Keratinocyte (primary cell): ENCODE measurements around the gene CHST8.

Source experiments
- CTCF ChIP-seq, 3 experiments: IDR thresholded peaks in 1 of 3; conservative IDR thresholded peaks in 1 of 3; optimal IDR thresholded peaks in 1 of 3; 2 replicates in 2 of 3; 3 replicates in 1 of 3; pipeline versions ENCODE3 to v1.5.1; 2011; ENCODE audit warnings: low read length in 3 of 3, mild to moderate bottlenecking in 3 of 3, moderate library complexity in 2 of 3, control low read depth in 1 of 3, inconsistent platforms in 1 of 3; ENCODE audit not compliant: insufficient read depth in 2 of 3; ENCODE audit errors: extremely low read depth in 1 of 3
- EZH2 ChIP-seq: IDR thresholded peaks from one replicate; pipeline ENCODE4 v1.6.1; 2012; ENCODE audit warnings: inconsistent platforms, mild to moderate bottlenecking, low read length, moderate library complexity

- no peak for TF ChIP-seq CTCF (optimal IDR thresholded peaks at IDR 0.05 in 1 of 3, IDR thresholded peaks at IDR 0.05 in 1 of 3, conservative IDR thresholded peaks at IDR 0.05 in 1 of 3; ENCODE audit: extremely low read depth in 1 of 3, insufficient read depth in 2 of 3, low read length in 3 of 3)
- no peak for TF ChIP-seq EZH2
These were observed 26.0 kb upstream of the CHST8 start for GRCh38 chr19:33595783-33596182.
